CD8-positive, alpha-beta memory T cell (primary cell): ENCODE results near the gene POC1B. TPM values are rescaled to one million over a fixed set of nuclear protein-coding genes. Genes with fewer than 3 reads are reported as not detected.

Source experiments
- CTCF ChIA-PET: fragments of 350-600 bp; sonication (Branson Sonifier 250); formaldehyde crosslinking; loops from one replicate; lab custom pipeline; 2021; ENCODE audit warnings: antibody characterized with exemption; lab: Charles Lee
- POLR2A ChIA-PET: fragments of 350-600 bp; sonication (Branson Sonifier 250); formaldehyde crosslinking; loops from one replicate; lab custom pipeline; 2021; ENCODE audit warnings: antibody characterized with exemption; lab: Charles Lee
- DNase-seq, 5 donors: peaks; one replicate each; pipeline versions ENCODE4 v3.0.0 to v3.0.0-alpha.2; 2020 to 2022; ENCODE audit warnings: mixed read lengths in 1 of 5
- H3K27ac ChIP-seq: one replicate; pipeline ENCODE4 v1.7.0; 2013; ENCODE audit warnings: low read depth, mild to moderate bottlenecking, low read length, moderate library complexity
- H3K27me3 ChIP-seq: 2 replicates; pipeline ENCODE4 v1.7.0; 2013; ENCODE audit warnings: low read length, mild to moderate bottlenecking; ENCODE audit not compliant: insufficient read depth, poor library complexity, severe bottlenecking
- H3K36me3 ChIP-seq: 2 replicates; pipeline ENCODE4 v1.7.0; 2013; ENCODE audit warnings: mild to moderate bottlenecking, low read length, moderate library complexity; ENCODE audit not compliant: insufficient read depth
- H3K4me1 ChIP-seq: 2 replicates; pipeline ENCODE4 v1.7.0; 2013; ENCODE audit warnings: mild to moderate bottlenecking, low read length, moderate library complexity; ENCODE audit not compliant: insufficient read depth
- H3K4me3 ChIP-seq: 2 replicates; pipeline ENCODE4 v1.7.0; 2013; ENCODE audit warnings: mild to moderate bottlenecking, low read length
- H3K9me3 ChIP-seq: 2 replicates; pipeline ENCODE4 v1.7.0; 2013; ENCODE audit warnings: mild to moderate bottlenecking, low read length
- H3K27ac Mint-ChIP-seq, 8 donors: one replicate each; pipeline ENCODE4 v1.8.0; 2020 to 2021; ENCODE audit warnings: mixed read lengths in 8 of 8, mild to moderate bottlenecking in 6 of 8, inconsistent platforms in 3 of 8, moderate library complexity in 3 of 8
- H3K27me3 Mint-ChIP-seq, 2 donors: one replicate each; pipeline ENCODE4 v1.8.0; 2020 to 2021; ENCODE audit warnings: mixed read lengths in 2 of 2, mild to moderate bottlenecking in 1 of 2, moderate library complexity in 1 of 2
- H3K36me3 Mint-ChIP-seq, 3 donors: one replicate each; pipeline ENCODE4 v1.8.0; 2020 to 2021; ENCODE audit warnings: mixed read lengths in 3 of 3, inconsistent platforms in 1 of 3, mild to moderate bottlenecking in 1 of 3
- H3K4me1 Mint-ChIP-seq, 3 donors: one replicate each; pipeline ENCODE4 v1.8.0; 2020 to 2021; ENCODE audit warnings: mixed read lengths in 3 of 3, inconsistent platforms in 1 of 3, mild to moderate bottlenecking in 1 of 3
- H3K4me3 Mint-ChIP-seq, 7 donors: one replicate each; pipeline ENCODE4 v1.8.0; 2020 to 2021; ENCODE audit warnings: mixed read lengths in 7 of 7, mild to moderate bottlenecking in 6 of 7, moderate library complexity in 4 of 7, inconsistent platforms in 2 of 7
- H3K9me3 Mint-ChIP-seq, 5 donors: one replicate each; pipeline ENCODE4 v1.8.0; 2020 to 2022; ENCODE audit warnings: mixed read lengths in 5 of 5, mild to moderate bottlenecking in 3 of 5, moderate library complexity in 2 of 5, inconsistent platforms in 1 of 5
- polyA plus RNA-seq: library from polyadenylated mRNA; unstranded; fragments of 300-500 nt; fragmentation: Illumina TruSeq; gene quantifications from one replicate; pipeline ENCODE4 v1.2.3, GENCODE V29; 2021
- total RNA-seq, 2 experiments: library from RNA; stranded (reverse); gene quantifications; one replicate each; pipeline ENCODE4 v1.2.3, GENCODE V29; 2021

Gene POC1B
- total and polyA plus RNA-seq, 3 experiments from 2014 or later: 21.8 to 38.9 (median 22.6) TPM

DNA sequence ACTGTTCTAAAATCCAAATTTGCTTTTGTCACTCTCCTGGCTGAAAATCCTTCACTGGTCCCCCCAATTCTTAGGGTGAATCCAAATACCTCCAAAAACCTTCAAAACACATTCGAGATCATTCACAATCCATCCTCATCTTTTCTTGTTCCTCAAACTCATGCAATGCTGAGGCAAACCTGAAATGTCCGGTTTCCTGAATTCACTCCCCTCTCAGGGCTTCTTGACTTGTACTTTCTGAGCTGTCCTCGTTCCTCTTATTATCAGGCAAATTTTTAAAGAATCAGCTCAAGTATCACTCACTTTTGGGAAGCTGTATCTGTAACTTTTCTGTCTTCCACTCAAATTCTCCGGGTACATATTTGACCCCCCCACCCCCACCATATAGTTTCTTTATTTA, 88.6 kb downstream of the POC1B start:
- no peak for DNase-seq
- Mint-ChIP-seq H3K27ac (peak overlapping the region in 1 of 8 donors; percentile 2), H3K9me3 (peaks cover 0 to 5% (median 0%) of the 10 kb centered on the region in 5 donors), H3K4me3 (no peak overlapping the region), H3K4me1 (peaks cover 25 to 31% (median 29%) of the 10 kb centered on the region in 3 donors), H3K27me3 (peaks cover 0 to 2% of the 10 kb centered on the region in 2 donors), H3K36me3 (peaks cover 34 to 54% (median 48%) of the 10 kb centered on the region in 3 donors)
- POLR2A ChIA-PET: no interaction called here
- Histone ChIP-seq H3K4me3 (no peak overlapping the region), H3K27ac (no peak overlapping the region), H3K4me1 (no peaks in the 10 kb centered on the region), H3K27me3 (no peaks in the 10 kb centered on the region), H3K9me3 (no peaks in the 10 kb centered on the region), H3K36me3 (no peaks in the 10 kb centered on the region)
- CTCF ChIA-PET: no interaction called here

DNA sequence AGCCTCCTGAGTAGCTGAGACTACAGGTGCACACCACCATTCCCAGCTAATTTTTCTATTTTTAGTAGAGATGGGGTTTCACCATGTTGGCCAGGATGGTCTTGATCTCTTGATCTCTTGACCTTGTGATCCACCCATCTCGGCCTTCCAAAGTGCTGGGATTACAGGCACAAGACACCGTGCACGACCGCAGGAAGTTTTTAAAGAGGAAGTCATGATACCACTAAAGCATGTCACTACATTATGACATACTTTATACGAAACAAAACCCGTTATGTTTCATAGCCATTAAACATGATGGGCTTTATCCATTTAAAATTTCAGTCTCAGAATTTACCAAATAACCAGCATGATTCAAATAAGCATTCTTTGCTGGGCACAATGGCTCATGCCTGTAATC, 89.8 kb downstream of the POC1B start:
- DNase-seq: no peak
- no peak overlapping the region for H3K4me3 Mint-ChIP-seq
- H3K27me3 Mint-ChIP-seq: no peaks in the 10 kb centered on the region
- Histone ChIP-seq H3K27ac (no peak overlapping the region), H3K9me3 (no peaks in the 10 kb centered on the region), H3K4me3 (no peak overlapping the region), H3K27me3 (no peaks in the 10 kb centered on the region), H3K36me3 (no peaks in the 10 kb centered on the region), H3K4me1 (no peaks in the 10 kb centered on the region)
- H3K27ac Mint-ChIP-seq: no peak overlapping the region
- peaks cover 14 to 20% (median 18%) of the 10 kb centered on the region in 3 donors for H3K4me1 Mint-ChIP-seq
- H3K36me3 Mint-ChIP-seq: peaks cover 29 to 42% (median 40%) of the 10 kb centered on the region in 3 donors
- CTCF ChIA-PET: no interaction called here
- no peaks in the 10 kb centered on the region for H3K9me3 Mint-ChIP-seq
- POLR2A ChIA-PET: no interaction called here

DNA sequence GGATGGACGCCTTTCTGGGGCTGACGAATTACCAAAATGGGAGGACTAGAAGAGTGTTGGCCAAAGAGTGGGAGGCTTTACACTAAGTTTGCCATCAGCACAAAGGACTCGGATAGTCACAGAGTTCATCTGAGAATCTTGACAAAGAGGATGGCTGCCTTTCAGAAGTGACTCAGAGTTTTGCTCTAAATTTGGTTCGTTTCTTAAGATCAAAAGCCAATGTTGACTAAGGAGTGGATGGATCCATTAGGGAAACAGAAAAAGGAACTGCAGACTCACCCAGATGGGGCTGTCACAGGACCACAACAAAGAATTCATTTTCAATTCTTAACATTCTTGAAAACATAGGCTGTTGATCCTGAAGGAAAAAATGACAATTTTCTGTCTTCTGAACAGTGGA, 92.2 kb downstream of the POC1B start:
- Mint-ChIP-seq H3K4me3 (no peak overlapping the region), H3K9me3 (no peaks in the 10 kb centered on the region), H3K36me3 (peaks cover 21 to 28% (median 28%) of the 10 kb centered on the region in 3 donors), H3K4me1 (peaks cover 23 to 28% (median 24%) of the 10 kb centered on the region in 3 donors), H3K27me3 (no peaks in the 10 kb centered on the region), H3K27ac (peak overlapping the region in 1 of 8 donors; percentile 62)
- no peak for DNase-seq
- H3K27me3 ChIP-seq: no peaks in the 10 kb centered on the region
- no peak overlapping the region for H3K27ac ChIP-seq
- ChIA-PET CTCF (no interaction called here), POLR2A (no interaction called here)
- H3K4me3 ChIP-seq: no peak overlapping the region
- no peaks in the 10 kb centered on the region for H3K9me3 ChIP-seq
- H3K36me3 ChIP-seq: no peaks in the 10 kb centered on the region
- peaks cover 7% of the 10 kb centered on the region for H3K4me1 ChIP-seq

DNA sequence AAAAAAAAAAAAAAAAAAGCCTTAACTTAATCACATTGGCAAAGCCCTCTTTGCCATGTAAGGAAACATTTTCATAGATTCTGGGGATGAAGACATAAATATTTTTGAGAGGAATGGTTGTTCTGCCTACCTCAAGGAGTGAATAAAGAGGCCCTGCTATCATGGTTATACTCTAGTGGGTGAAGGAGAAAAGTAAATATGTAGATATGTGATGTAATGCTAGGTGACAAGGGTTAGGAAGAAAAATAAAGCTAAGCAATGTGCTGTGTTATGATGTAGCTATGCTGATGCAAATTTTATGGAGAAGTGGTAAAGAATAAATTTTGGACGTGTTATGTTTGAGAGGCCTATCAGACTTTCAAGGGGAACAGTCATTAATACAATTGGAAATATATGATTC, 93.5 kb downstream of the POC1B start:
- H3K27ac Mint-ChIP-seq: peak overlapping the region in 3 of 8 donors; percentile 2 to 62 (median 13)

DNA sequence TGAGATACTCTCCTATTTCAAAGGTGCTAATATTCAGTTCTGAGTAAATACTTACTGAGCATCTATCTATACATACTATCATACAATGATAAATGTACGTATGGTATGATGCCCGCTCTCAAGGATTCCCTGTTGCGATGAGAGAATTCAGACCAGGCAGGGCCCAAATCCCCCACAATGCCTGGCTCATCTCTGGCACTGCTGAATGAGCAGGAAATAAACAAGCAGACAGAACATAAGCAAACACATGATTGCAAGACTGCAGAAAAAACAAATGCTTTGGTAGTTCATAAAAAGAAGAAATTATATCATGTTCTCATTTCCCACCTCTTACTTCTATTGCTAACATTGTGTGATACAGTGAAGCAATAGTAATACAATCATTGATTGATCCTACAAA, 96.3 kb downstream of the POC1B start:
- ChIA-PET POLR2A (no interaction called here), CTCF (no interaction called here)
- H3K27me3 Mint-ChIP-seq: no peaks in the 10 kb centered on the region
- H3K27ac Mint-ChIP-seq: peak overlapping the region in 6 of 8 donors; percentile 4 to 90 (median 24)
- Histone ChIP-seq H3K27me3 (no peaks in the 10 kb centered on the region), H3K27ac (no peak overlapping the region), H3K4me3 (no peak overlapping the region), H3K4me1 (peaks cover 18% of the 10 kb centered on the region), H3K36me3 (no peaks in the 10 kb centered on the region), H3K9me3 (no peaks in the 10 kb centered on the region)
- no peaks in the 10 kb centered on the region for H3K9me3 Mint-ChIP-seq
- H3K36me3 Mint-ChIP-seq: peaks cover 15 to 22% (median 20%) of the 10 kb centered on the region in 3 donors
- H3K4me1 Mint-ChIP-seq: peaks cover 36 to 51% (median 40%) of the 10 kb centered on the region in 3 donors
- no peak for DNase-seq
- peak overlapping the region in 4 of 7 donors; percentile 20 to 62 (median 52) for H3K4me3 Mint-ChIP-seq

More for the DNA sequence above, 93.5 kb downstream of the POC1B start:
- H3K27me3 Mint-ChIP-seq: no peaks in the 10 kb centered on the region
- no peaks in the 10 kb centered on the region for H3K9me3 ChIP-seq
- H3K4me3 ChIP-seq: no peak overlapping the region
- DNase-seq: no peak
- H3K36me3 Mint-ChIP-seq: peaks cover 20 to 22% (median 22%) of the 10 kb centered on the region in 3 donors
- H3K9me3 Mint-ChIP-seq: no peaks in the 10 kb centered on the region
- H3K4me3 Mint-ChIP-seq: no peak overlapping the region
- ChIA-PET CTCF (no interaction called here), POLR2A (no interaction called here)
- peaks cover 18% of the 10 kb centered on the region for H3K4me1 ChIP-seq
- H3K27ac ChIP-seq: no peak overlapping the region
- H3K36me3 ChIP-seq: no peaks in the 10 kb centered on the region
- H3K4me1 Mint-ChIP-seq: peaks cover 34 to 37% (median 37%) of the 10 kb centered on the region in 3 donors
- H3K27me3 ChIP-seq: no peaks in the 10 kb centered on the region

DNA sequence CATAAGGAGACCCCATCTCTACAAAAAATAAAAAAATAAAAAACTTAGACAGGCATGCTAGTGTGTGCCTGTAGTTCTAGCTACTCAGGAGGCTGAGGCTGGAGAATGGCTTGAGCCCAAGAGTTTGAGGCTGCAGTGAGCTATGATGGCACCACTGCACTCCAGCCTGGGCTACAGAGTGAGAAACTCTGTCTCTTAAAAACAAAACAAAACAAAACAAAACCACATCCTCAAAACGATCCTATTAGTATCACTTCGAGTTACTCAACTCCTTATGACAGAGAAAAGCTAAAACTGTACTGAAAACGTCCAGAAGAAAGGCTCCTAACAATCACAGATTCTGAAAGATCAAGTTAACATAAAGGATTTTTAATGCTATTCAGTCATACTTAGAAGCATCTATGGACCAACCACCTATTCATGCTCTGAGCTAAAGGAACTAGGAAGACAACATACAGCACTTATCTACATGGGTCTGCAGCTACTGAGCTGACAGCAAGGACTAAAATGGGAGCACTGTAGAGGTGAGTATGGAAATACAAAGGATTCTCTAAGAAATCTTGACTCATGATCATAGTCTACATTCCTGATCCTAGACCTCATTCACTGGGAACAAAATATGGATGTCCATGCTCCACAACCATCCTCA, 98.2 kb downstream of the POC1B start:
- H3K27ac ChIP-seq: no peak overlapping the region
- no peaks in the 10 kb centered on the region for H3K9me3 ChIP-seq
- H3K9me3 Mint-ChIP-seq: no peaks in the 10 kb centered on the region
- H3K27me3 ChIP-seq: no peaks in the 10 kb centered on the region
- peaks cover 13 to 21% (median 16%) of the 10 kb centered on the region in 3 donors for H3K36me3 Mint-ChIP-seq
- ChIA-PET POLR2A (no interaction called here), CTCF (interaction anchor here (0.8 to 1.6 kb wide), 2 partner anchors 41 to 98 kb away, joined by 3 to 4 read pairs; no protein-coding TSS in a partner anchor)
- peak overlapping the region; percentile 29 to 93 (median 86) for H3K27ac Mint-ChIP-seq
- H3K4me3 ChIP-seq: peak overlapping the region; percentile 10
- H3K4me1 ChIP-seq: peaks cover 18% of the 10 kb centered on the region
- H3K27me3 Mint-ChIP-seq: no peaks in the 10 kb centered on the region
- peak overlapping the region in 6 of 7 donors; percentile 65 to 83 (median 72) for H3K4me3 Mint-ChIP-seq
- H3K36me3 ChIP-seq: no peaks in the 10 kb centered on the region
- H3K4me1 Mint-ChIP-seq: peaks cover 38 to 55% (median 43%) of the 10 kb centered on the region in 3 donors
- DNase-seq: peak in 1 of 5 donors; percentile 1

DNA sequence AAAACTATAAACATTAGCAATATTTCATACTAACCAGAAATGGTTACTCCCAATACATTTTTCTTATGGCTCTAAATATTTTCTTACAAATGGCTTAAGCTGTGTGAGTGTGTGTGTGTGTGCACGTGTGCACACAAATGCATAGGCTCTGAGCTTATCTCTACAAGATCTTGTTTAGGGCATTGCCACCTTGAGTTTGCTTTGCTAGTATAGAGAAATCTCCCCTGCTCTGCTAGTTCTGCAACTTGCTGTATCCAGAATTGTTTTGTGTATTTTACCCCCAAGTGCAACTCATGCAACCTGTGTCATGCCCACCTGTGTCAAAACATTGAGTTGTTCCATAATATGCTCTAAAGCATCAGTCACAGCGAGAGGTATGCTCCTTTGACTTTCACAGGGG, 101.0 kb downstream of the POC1B start:
- Mint-ChIP-seq H3K36me3 (peaks cover 13 to 25% (median 13%) of the 10 kb centered on the region in 3 donors), H3K4me3 (no peak overlapping the region), H3K27ac (no peak overlapping the region), H3K9me3 (no peaks in the 10 kb centered on the region), H3K4me1 (peaks cover 34 to 42% (median 36%) of the 10 kb centered on the region in 3 donors), H3K27me3 (no peaks in the 10 kb centered on the region)
- no peaks in the 10 kb centered on the region for H3K36me3 ChIP-seq
- H3K4me1 ChIP-seq: peaks cover 18% of the 10 kb centered on the region
- H3K9me3 ChIP-seq: no peaks in the 10 kb centered on the region
- no peak overlapping the region for H3K4me3 ChIP-seq
- no peak overlapping the region for H3K27ac ChIP-seq
- no peaks in the 10 kb centered on the region for H3K27me3 ChIP-seq
- ChIA-PET CTCF (no interaction called here), POLR2A (no interaction called here)
- no peak for DNase-seq

DNA sequence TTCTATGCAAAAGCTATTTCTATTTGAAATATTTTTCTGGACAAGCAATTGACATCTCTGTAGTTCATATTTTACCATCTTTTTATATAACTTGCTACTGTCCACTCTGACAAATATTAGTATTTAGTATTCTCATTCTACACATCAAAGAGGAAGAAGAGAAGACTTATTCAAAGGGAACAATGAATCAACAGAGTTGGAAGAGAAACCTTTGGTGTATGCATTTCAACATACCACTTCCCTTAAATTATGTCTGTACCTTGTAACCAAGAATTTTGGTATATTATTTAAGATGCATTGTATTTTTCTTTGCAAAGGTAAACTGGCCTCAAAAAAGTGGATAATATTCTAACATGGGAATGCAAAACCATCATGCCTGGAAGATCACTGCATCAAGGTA, 101.5 kb downstream of the POC1B start:
- peaks cover 30 to 37% (median 32%) of the 10 kb centered on the region in 3 donors for H3K4me1 Mint-ChIP-seq

More for the DNA sequence above, 101.5 kb downstream of the POC1B start:
- Mint-ChIP-seq H3K36me3 (peaks cover 13 to 27% (median 13%) of the 10 kb centered on the region in 3 donors), H3K4me3 (no peak overlapping the region), H3K9me3 (no peaks in the 10 kb centered on the region), H3K27ac (no peak overlapping the region), H3K27me3 (no peaks in the 10 kb centered on the region)
- Histone ChIP-seq H3K27me3 (no peaks in the 10 kb centered on the region), H3K4me1 (peaks cover 16% of the 10 kb centered on the region), H3K36me3 (no peaks in the 10 kb centered on the region), H3K4me3 (no peak overlapping the region), H3K9me3 (no peaks in the 10 kb centered on the region), H3K27ac (no peak overlapping the region)
- ChIA-PET POLR2A (no interaction called here), CTCF (no interaction called here)
- no peak for DNase-seq
